WTC11 (cell line): ENCODE data around the gene HOXB5. TPM values are rescaled to one million over a fixed set of nuclear protein-coding genes. Genes with fewer than 3 reads are reported as not detected.

Source experiments
- ATAC-seq: fragments of 200-7000 bp; cut with Tn5 transposase; 2 replicates; pipeline ENCODE4 v1.10.0; 2021; ENCODE audit warnings: mild to moderate bottlenecking, moderate library complexity
- CTCF ChIA-PET: fragments of 300-600 bp; sonication (Branson Sonifier 250); formaldehyde crosslinking; loops from one replicate; lab custom pipeline; 2021; ENCODE audit warnings: antibody characterized with exemption; lab: Charles Lee
- POLR2A ChIA-PET: fragments of 350-600 bp; sonication (Branson Sonifier 250); formaldehyde crosslinking; loops from one replicate; lab custom pipeline; 2021; ENCODE audit warnings: antibody characterized with exemption; lab: Charles Lee
- DNase-seq: peaks from one replicate; pipeline ENCODE4 v3.0.0; 2021; ENCODE audit warnings: low spot score
- H3K27ac Mint-ChIP-seq: 2 replicates; pipeline ENCODE4 v1.8.0; 2021; ENCODE audit warnings: mixed read lengths
- H3K27me3 Mint-ChIP-seq: 2 replicates; pipeline ENCODE4 v1.8.0; 2021; ENCODE audit warnings: low read depth, mild to moderate bottlenecking, moderate library complexity, mixed read lengths
- H3K36me3 Mint-ChIP-seq: 2 replicates; pipeline ENCODE4 v1.8.0; 2021; ENCODE audit warnings: mixed read lengths
- H3K4me1 Mint-ChIP-seq: 2 replicates; pipeline ENCODE4 v1.8.0; 2022; ENCODE audit warnings: mixed read lengths
- H3K4me3 Mint-ChIP-seq: 2 replicates; pipeline ENCODE4 v1.8.0; 2021; ENCODE audit warnings: mild to moderate bottlenecking, moderate library complexity, mixed read lengths
- H3K9me3 Mint-ChIP-seq: 2 replicates; pipeline ENCODE4 v1.8.0; 2021; ENCODE audit warnings: mixed read lengths
- JAZF1 ChIP-seq: fragments of 250-450 bp; sonication (Bioruptor Pico); IDR thresholded peaks from 2 replicates; pipeline ENCODE4 v1.9.0; 2021; ENCODE audit warnings: moderate library complexity, mild to moderate bottlenecking, inconsistent platforms
- MXD4 ChIP-seq: fragments of 250-450 bp; sonication (Bioruptor Pico); IDR thresholded peaks from 2 replicates; pipeline ENCODE4 v1.8.0; 2021; ENCODE audit warnings: mild to moderate bottlenecking, moderate library complexity, borderline replicate concordance
- NFE2L1 ChIP-seq: sonication (generic); formaldehyde crosslinking; IDR thresholded peaks from 2 replicates; pipeline ENCODE4 v1.8.1; 2023; ENCODE audit warnings: missing genetic modification reagents
- NR2C2 ChIP-seq: sonication (generic); formaldehyde crosslinking; IDR thresholded peaks from 2 replicates; pipeline ENCODE4 v1.8.0; 2022; ENCODE audit warnings: mild to moderate bottlenecking, missing genetic modification reagents
- OVOL2 ChIP-seq: fragments of 250-450 bp; sonication (Bioruptor Pico); IDR thresholded peaks from 2 replicates; pipeline ENCODE4 v1.9.0; 2021; ENCODE audit warnings: mild to moderate bottlenecking, borderline replicate concordance
- RORB ChIP-seq: fragments of 250-450 bp; sonication (Bioruptor Pico); IDR thresholded peaks from 2 replicates; pipeline ENCODE4 v1.9.0; 2021; ENCODE audit warnings: mild to moderate bottlenecking
- TP53 ChIP-seq: sonication (generic); formaldehyde crosslinking; IDR thresholded peaks from 2 replicates; pipeline ENCODE4 v1.8.1; 2023; ENCODE audit warnings: mild to moderate bottlenecking, missing genetic modification reagents
- ZNF219 ChIP-seq: sonication (generic); formaldehyde crosslinking; IDR thresholded peaks from 2 replicates; pipeline ENCODE4 v1.8.0; 2023; ENCODE audit warnings: missing genetic modification reagents, mild to moderate bottlenecking, borderline replicate concordance
- ZNF317 ChIP-seq: sonication (generic); formaldehyde crosslinking; IDR thresholded peaks from 2 replicates; pipeline ENCODE4 v1.8.1; 2023; ENCODE audit warnings: low read depth, mild to moderate bottlenecking, moderate library complexity, missing genetic modification reagents, borderline replicate concordance
- total RNA-seq: library from RNA; stranded (reverse); gene quantifications from 3 replicates; pipeline ENCODE4 v1.2.3, GENCODE V29; 2021
- TF ChIP-seq, protein P1 (sequence below): fragments of 250-450 bp; sonication (Bioruptor Pico); IDR thresholded peaks from 2 replicates; pipeline ENCODE4 v1.9.0; 2021; ENCODE audit warnings: mild to moderate bottlenecking, borderline replicate concordance
- TF ChIP-seq, protein P2 (sequence below): sonication (generic); formaldehyde crosslinking; IDR thresholded peaks from 2 replicates; pipeline ENCODE4 v1.8.1; 2023; ENCODE audit warnings: mild to moderate bottlenecking, missing genetic modification reagents
- TF ChIP-seq, protein P3 (sequence below): sonication (generic); formaldehyde crosslinking; conservative IDR thresholded peaks from 2 replicates; pipeline ENCODE4 v1.8.1; 2023; ENCODE audit warnings: mild to moderate bottlenecking, low read depth, missing genetic modification reagents, moderate library complexity
- TF ChIP-seq, protein P4 (sequence below): sonication (generic); formaldehyde crosslinking; IDR thresholded peaks from 2 replicates; pipeline ENCODE4 v1.8.1; 2022; ENCODE audit warnings: mild to moderate bottlenecking, missing genetic modification reagents, moderate library complexity, borderline replicate concordance
- TF ChIP-seq, protein P5 (sequence below): fragments of 250-450 bp; sonication (Bioruptor Pico); IDR thresholded peaks from 2 replicates; pipeline ENCODE4 v1.9.0; 2021; ENCODE audit warnings: moderate library complexity, mild to moderate bottlenecking, inconsistent platforms, borderline replicate concordance
- TF ChIP-seq, protein P6 (sequence below): sonication (generic); formaldehyde crosslinking; IDR thresholded peaks from 2 replicates; pipeline ENCODE4 v1.8.1; 2022; ENCODE audit warnings: mild to moderate bottlenecking, moderate library complexity, missing genetic modification reagents
- TF ChIP-seq, protein P7 (sequence below): sonication (generic); formaldehyde crosslinking; IDR thresholded peaks from 2 replicates; pipeline ENCODE4 v1.8.1; 2023; ENCODE audit warnings: mild to moderate bottlenecking, missing genetic modification reagents

HOXB5 gene
- total RNA-seq, 1 experiment from 2014 or later = not detected

DNA sequence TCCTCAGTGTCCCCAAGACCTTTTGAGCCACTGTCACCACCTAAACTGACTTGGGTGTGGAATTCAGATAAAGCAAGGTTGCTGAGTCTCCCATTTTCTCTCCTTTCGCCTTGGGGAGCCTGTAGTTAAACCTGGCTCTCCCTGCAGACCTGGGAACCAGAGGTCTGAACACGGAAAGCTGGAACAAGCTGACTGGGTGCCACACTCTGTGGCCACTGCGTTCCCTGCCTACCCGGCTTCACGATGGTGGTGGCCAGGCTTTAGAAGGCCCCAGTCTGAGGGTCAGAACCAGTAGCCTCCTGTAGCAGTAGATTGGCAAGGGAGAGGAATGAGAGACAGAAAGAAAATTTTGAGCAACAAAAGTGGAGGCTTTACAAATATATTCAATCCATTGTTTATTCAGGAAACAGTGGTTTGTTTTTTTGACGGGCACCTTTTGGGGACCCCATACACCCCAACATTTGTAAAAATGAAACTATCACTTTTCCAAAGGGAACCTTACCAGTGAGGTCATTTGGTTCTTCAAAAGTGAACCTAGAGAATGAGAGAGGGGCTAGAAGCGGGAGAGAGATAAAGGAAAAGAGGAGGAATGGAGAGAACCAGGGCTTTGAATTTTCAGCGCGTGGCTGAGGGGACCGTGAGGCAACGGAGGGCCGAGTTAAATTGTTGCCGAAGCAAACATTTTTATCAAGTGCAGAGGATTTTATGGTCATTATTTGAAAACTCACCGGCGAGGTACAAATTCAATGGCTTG, 23.3 kb upstream of the HOXB5 start:
- TF ChIP-seq NR2C2 (CRISPR knock-in tag) (no peak), ZNF219 (CRISPR knock-in tag) (no peak), RORB (no peak), TP53 (CRISPR knock-in tag) (no peak), NFE2L1 (CRISPR knock-in tag) (no peak), MXD4 (CRISPR knock-in tag) (no peak), JAZF1 (CRISPR knock-in tag) (no peak), ZNF317 (CRISPR knock-in tag) (no peak), OVOL2 (no peak)
- TF ChIP-seq, protein P1, sequence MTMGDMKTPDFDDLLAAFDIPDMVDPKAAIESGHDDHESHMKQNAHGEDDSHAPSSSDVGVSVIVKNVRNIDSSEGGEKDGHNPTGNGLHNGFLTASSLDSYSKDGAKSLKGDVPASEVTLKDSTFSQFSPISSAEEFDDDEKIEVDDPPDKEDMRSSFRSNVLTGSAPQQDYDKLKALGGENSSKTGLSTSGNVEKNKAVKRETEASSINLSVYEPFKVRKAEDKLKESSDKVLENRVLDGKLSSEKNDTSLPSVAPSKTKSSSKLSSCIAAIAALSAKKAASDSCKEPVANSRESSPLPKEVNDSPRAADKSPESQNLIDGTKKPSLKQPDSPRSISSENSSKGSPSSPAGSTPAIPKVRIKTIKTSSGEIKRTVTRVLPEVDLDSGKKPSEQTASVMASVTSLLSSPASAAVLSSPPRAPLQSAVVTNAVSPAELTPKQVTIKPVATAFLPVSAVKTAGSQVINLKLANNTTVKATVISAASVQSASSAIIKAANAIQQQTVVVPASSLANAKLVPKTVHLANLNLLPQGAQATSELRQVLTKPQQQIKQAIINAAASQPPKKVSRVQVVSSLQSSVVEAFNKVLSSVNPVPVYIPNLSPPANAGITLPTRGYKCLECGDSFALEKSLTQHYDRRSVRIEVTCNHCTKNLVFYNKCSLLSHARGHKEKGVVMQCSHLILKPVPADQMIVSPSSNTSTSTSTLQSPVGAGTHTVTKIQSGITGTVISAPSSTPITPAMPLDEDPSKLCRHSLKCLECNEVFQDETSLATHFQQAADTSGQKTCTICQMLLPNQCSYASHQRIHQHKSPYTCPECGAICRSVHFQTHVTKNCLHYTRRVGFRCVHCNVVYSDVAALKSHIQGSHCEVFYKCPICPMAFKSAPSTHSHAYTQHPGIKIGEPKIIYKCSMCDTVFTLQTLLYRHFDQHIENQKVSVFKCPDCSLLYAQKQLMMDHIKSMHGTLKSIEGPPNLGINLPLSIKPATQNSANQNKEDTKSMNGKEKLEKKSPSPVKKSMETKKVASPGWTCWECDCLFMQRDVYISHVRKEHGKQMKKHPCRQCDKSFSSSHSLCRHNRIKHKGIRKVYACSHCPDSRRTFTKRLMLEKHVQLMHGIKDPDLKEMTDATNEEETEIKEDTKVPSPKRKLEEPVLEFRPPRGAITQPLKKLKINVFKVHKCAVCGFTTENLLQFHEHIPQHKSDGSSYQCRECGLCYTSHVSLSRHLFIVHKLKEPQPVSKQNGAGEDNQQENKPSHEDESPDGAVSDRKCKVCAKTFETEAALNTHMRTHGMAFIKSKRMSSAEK (CRISPR knock-in tag) = no peak
- TF ChIP-seq, protein P2, sequence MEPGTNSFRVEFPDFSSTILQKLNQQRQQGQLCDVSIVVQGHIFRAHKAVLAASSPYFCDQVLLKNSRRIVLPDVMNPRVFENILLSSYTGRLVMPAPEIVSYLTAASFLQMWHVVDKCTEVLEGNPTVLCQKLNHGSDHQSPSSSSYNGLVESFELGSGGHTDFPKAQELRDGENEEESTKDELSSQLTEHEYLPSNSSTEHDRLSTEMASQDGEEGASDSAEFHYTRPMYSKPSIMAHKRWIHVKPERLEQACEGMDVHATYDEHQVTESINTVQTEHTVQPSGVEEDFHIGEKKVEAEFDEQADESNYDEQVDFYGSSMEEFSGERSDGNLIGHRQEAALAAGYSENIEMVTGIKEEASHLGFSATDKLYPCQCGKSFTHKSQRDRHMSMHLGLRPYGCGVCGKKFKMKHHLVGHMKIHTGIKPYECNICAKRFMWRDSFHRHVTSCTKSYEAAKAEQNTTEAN (CRISPR knock-in tag) = no peak
- TF ChIP-seq, protein P3, sequence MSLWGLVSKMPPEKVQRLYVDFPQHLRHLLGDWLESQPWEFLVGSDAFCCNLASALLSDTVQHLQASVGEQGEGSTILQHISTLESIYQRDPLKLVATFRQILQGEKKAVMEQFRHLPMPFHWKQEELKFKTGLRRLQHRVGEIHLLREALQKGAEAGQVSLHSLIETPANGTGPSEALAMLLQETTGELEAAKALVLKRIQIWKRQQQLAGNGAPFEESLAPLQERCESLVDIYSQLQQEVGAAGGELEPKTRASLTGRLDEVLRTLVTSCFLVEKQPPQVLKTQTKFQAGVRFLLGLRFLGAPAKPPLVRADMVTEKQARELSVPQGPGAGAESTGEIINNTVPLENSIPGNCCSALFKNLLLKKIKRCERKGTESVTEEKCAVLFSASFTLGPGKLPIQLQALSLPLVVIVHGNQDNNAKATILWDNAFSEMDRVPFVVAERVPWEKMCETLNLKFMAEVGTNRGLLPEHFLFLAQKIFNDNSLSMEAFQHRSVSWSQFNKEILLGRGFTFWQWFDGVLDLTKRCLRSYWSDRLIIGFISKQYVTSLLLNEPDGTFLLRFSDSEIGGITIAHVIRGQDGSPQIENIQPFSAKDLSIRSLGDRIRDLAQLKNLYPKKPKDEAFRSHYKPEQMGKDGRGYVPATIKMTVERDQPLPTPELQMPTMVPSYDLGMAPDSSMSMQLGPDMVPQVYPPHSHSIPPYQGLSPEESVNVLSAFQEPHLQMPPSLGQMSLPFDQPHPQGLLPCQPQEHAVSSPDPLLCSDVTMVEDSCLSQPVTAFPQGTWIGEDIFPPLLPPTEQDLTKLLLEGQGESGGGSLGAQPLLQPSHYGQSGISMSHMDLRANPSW (CRISPR knock-in tag) = no peak
- TF ChIP-seq, protein P4, sequence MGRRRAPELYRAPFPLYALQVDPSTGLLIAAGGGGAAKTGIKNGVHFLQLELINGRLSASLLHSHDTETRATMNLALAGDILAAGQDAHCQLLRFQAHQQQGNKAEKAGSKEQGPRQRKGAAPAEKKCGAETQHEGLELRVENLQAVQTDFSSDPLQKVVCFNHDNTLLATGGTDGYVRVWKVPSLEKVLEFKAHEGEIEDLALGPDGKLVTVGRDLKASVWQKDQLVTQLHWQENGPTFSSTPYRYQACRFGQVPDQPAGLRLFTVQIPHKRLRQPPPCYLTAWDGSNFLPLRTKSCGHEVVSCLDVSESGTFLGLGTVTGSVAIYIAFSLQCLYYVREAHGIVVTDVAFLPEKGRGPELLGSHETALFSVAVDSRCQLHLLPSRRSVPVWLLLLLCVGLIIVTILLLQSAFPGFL (CRISPR knock-in tag) = no peak
- TF ChIP-seq, protein P5, sequence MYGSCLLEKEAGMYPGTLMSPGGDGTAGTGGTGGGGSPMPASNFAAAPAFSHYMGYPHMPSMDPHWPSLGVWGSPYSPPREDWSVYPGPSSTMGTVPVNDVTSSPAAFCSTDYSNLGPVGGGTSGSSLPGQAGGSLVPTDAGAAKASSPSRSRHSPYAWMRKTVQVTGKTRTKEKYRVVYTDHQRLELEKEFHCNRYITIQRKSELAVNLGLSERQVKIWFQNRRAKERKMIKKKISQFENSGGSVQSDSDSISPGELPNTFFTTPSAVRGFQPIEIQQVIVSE (CRISPR knock-in tag) = no peak
- TF ChIP-seq, protein P6, sequence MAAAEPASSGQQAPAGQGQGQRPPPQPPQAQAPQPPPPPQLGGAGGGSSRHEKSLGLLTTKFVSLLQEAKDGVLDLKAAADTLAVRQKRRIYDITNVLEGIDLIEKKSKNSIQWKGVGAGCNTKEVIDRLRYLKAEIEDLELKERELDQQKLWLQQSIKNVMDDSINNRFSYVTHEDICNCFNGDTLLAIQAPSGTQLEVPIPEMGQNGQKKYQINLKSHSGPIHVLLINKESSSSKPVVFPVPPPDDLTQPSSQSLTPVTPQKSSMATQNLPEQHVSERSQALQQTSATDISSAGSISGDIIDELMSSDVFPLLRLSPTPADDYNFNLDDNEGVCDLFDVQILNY (CRISPR knock-in tag) = no peak
- TF ChIP-seq, protein P7, sequence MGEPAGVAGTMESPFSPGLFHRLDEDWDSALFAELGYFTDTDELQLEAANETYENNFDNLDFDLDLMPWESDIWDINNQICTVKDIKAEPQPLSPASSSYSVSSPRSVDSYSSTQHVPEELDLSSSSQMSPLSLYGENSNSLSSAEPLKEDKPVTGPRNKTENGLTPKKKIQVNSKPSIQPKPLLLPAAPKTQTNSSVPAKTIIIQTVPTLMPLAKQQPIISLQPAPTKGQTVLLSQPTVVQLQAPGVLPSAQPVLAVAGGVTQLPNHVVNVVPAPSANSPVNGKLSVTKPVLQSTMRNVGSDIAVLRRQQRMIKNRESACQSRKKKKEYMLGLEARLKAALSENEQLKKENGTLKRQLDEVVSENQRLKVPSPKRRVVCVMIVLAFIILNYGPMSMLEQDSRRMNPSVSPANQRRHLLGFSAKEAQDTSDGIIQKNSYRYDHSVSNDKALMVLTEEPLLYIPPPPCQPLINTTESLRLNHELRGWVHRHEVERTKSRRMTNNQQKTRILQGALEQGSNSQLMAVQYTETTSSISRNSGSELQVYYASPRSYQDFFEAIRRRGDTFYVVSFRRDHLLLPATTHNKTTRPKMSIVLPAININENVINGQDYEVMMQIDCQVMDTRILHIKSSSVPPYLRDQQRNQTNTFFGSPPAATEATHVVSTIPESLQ (CRISPR knock-in tag) = no peak
- TF ChIP-seq, all 79 proteins: peak for 0
- CTCF ChIA-PET = interaction anchor here (0.7 to 2.8 kb wide), 14 partner anchors 11 to 435 kb away, joined by 3 to 13 read pairs (median 6); partner anchors contain the start of genes HOXB5 and PRAC2
- Mint-ChIP-seq H3K4me3 (no peak overlapping the region), H3K27me3 (peaks cover 100% of the 10 kb centered on the region; the same call in 1 of the 2 replicates), H3K27ac (no peak overlapping the region), H3K9me3 (no peaks in the 10 kb centered on the region), H3K4me1 (peaks cover 33% of the 10 kb centered on the region), H3K36me3 (no peaks in the 10 kb centered on the region)
- no peak for ATAC-seq
- DNase-seq = no peak
- POLR2A ChIA-PET = no interaction called here
